NCI-H69 (cell line): Measurements from ENCODE around the gene STX4.

Experiments
- DNase-seq: peaks from one replicate; lab custom pipeline; 2025; lab: John Stamatoyannopoulos, UW

Gene STX4

DNA sequence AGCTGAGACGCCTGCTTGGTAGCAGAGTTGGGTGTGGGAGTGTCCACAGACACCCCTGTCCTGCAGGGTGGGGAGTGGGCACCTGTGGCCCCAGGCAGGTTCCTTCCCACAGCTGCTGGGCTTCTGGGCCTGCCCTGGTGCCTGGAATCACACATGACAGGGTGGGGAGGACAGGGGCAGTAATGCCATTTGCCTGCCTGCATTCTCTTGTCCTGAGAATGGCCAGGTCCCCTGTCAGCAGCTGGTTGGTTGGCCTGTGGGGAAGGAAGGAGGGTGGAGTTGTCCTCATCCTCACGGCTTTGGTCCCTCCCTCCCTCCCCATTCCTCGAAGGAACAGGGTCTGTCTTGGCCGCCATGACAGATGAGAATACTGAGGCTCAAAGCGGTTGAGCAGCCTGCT lies 50.2 kb downstream of the STX4 start:
- DNase-seq, result no peak

DNA sequence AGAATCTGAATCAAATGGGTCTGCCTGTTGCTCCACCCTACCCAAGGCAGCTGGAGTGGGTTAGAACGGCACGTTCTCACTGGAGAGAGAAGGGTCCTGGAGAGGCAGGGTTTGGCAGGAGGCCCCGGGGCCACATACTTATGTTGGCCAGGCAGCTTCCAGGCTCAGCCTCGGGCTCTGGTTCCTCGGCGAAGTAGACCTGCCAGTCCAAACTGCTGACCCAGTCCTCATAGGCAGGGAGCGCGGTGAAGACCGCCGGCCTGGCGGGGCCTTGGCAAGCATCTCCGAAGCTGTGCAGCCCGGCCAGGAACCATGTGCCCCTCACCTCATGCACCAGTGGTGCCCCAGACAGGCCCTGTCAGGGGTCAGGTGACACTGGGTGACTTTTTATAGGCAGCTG lies 50.6 kb downstream of the STX4 start:
- no peak for DNase-seq

GRCh38 chr16:31084584-31085302 lies 51.4 kb downstream of the STX4 start:
- DNase-seq, result no peak

DNA sequence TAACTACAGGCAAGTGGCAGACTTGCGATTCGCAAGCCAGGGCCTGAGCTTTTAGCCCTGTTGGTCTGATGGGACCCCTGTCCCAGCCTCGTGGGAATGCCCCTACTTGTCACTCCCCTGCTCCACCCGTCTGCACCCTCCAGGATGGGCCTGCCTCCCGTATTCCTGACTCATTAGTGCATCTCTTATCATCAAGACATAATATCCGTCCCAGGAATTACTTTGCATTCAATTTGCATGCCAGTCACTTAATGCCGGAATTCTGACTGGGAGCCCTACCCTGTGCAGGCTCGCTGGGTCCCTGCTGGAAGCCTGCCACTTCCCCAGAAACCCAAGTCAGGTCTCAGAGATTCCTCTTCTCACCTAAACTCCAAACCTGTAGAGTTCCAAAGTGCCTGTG lies 52.1 kb downstream of the STX4 start:
- no peak for DNase-seq

DNA sequence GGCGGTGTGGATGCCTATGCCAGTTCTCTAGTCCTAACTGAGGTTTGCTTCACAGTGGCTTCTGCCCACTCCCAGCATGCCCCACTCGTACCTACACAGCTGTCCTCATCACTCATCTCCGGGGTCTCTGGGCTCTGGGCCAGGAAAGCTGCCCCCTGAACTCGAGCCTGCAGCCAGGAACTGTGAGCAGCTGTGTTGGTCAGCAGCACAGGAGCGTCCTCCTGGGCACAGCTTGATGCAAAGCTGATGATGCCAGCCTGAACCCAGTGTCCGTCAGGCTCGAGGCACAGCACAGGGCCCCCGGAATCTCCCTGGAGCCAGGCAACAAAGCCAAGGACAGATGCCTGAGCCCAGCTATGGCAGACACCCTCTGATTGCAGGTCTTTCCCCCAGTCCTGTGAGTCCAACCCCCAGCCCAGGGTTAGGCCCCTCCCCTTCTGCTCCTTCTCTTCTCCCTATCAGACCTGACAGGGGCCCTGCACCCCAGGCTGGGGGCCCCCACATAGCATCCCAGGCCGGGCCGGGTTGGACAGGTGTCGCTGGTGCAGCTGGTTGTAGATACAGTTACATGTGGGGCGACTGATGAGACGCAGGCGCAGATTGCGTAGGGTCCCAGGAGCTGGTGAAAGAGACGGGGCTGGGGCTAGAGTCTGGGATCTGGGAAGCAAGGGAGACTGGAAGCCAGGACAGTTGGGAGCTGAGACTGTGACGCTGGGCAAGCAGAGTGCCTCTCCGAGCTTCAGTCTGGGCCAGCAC lies 52.7 kb downstream of the STX4 start:
- no peak for DNase-seq

DNA sequence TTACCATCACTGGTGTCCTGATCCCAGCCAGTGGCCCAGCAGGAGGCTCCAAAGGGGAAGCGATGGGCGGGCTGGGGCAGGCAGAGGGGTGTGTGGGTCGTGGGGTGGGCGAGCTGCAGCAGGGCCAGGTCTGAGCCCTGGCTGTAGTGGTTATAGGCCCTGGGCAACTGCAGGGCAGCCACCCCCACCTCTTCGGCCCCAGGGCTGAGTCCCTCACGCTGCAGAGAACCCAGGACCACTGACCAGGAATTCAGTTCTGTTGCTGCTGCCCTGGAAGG lies 53.2 kb downstream of the STX4 start:
- DNase-seq, result no peak

GRCh38 chr16:31087481-31087880 lies 54.1 kb downstream of the STX4 start:
- DNase-seq, result no peak

GRCh38 chr16:31087971-31088370 lies 54.6 kb downstream of the STX4 start:
- no peak for DNase-seq

DNA sequence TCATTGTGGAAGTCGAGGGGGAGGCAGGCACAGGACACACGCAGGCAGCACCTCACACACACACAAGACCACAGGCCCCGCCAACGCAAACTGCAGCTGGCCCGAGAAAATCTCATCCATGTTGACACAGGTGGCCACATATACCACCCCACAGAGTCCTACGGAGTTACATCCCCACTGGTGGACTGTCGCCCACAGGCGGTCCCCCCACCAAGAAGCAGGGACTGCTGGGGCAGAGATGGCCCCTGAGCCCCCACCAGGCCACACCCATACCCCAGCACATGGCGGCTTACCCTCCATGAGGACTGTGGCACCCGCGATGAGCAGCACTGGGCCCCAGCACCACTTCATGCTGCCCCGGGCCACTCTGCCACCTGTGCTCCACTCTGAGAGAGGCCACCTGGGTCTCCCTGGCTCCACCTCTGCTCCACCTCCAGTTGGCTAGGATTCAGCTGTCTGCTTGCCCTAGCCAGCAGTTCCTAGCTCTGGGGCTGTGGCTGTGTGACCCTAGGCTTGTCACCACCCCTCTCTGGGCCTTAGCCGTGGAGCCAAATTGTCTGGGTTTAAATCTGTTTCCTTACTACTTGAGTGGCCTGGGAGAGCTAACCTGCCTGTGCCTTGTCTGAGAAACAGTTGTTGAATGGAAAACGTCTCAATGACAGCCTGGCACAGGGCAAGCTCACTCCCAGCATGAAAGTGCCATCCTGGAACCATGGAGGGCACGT lies 55.3 kb downstream of the STX4 start, which contains the start of gene PRSS53:
TSS of gene PRSS53 (minus strand) at position 485 of the 725 bp plus-strand sequence. CDS start at position 351, 134 bp downstream.
- DNase-seq, result peak; percentile 65

DNA sequence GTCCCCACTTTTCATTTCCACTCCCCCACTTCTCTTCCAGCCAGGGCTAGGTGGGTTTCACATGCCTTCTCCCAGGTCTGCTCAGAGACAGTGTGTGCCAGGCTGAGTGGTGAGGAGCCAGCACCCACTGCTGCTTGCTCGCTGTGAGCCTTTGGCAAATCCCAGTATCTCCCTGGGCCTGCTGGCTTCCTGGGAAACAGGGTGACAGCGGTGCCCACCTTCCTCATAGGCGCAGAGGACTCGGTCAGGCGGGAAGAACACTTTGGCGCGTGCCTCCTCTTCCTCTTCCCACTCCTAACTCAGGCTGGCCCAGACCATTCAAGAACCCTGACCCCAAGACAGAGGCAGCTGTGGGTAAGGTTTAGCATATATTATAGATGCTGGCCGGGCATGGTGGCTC lies 55.8 kb downstream of the STX4 start:
- DNase-seq, result no peak
